H9 (cell line): ENCODE data around the gene ACACA. TPM values are rescaled to one million over a fixed set of nuclear protein-coding genes. Genes with fewer than 3 reads are reported as not detected.

Source experiments
- DNase-seq: peaks from one replicate; pipeline ENCODE4 v3.0.0-alpha.2; 2017
- H2AFZ ChIP-seq: one replicate; pipeline ENCODE4 v1.6.1; 2013; ENCODE audit warnings: mild to moderate bottlenecking, low read length, control low read depth, moderate library complexity
- H2AK5ac ChIP-seq: 2 replicates; pipeline ENCODE4 v1.6.1; 2013; ENCODE audit warnings: low read length, control low read depth, mixed read lengths; ENCODE audit not compliant: insufficient read length
- H2BK120ac ChIP-seq: one replicate; pipeline ENCODE4 v1.6.1; 2013; ENCODE audit warnings: low read depth, mild to moderate bottlenecking, low read length, control low read depth, inconsistent platforms; ENCODE audit not compliant: poor library complexity, severe bottlenecking
- H2BK12ac ChIP-seq: 2 replicates; pipeline ENCODE4 v1.6.1; 2013; ENCODE audit warnings: low read length, control low read depth, mixed read lengths, low read depth; ENCODE audit not compliant: insufficient read length
- H2BK15ac ChIP-seq: 2 replicates; pipeline ENCODE4 v1.6.1; 2013; ENCODE audit warnings: low read depth, low read length, control low read depth
- H2BK20ac ChIP-seq: one replicate; pipeline ENCODE4 v1.6.1; 2013; ENCODE audit warnings: low read depth, mild to moderate bottlenecking, low read length, control low read depth, inconsistent platforms; ENCODE audit not compliant: poor library complexity, severe bottlenecking
- H2BK5ac ChIP-seq: 2 replicates; pipeline ENCODE4 v1.6.1; 2013; ENCODE audit warnings: low read length, control low read depth, mixed read lengths; ENCODE audit not compliant: insufficient read length
- H3K14ac ChIP-seq: 2 replicates; pipeline ENCODE4 v1.6.1; 2013; ENCODE audit warnings: low read length, control low read depth; ENCODE audit not compliant: insufficient read depth
- H3K18ac ChIP-seq: 2 replicates; pipeline ENCODE4 v1.6.1; 2013; ENCODE audit warnings: low read depth, mild to moderate bottlenecking, mixed read lengths, low read length, control low read depth; ENCODE audit not compliant: insufficient read length
- H3K23ac ChIP-seq: 2 replicates; pipeline ENCODE4 v1.6.1; 2013; ENCODE audit warnings: low read length, control low read depth, mixed read lengths, low read depth; ENCODE audit not compliant: insufficient read length
- H3K23me2 ChIP-seq: 2 replicates; pipeline ENCODE4 v1.6.1; 2013; ENCODE audit warnings: low read depth, mild to moderate bottlenecking, mixed read lengths, low read length, control low read depth; ENCODE audit not compliant: insufficient read length, poor library complexity, severe bottlenecking
- H3K27ac ChIP-seq: 2 replicates; pipeline ENCODE4 v1.5.1; 2013; ENCODE audit warnings: low read length, control low read depth, mixed read lengths, low read depth; ENCODE audit not compliant: insufficient read length
- H3K27me3 ChIP-seq: 2 replicates; pipeline ENCODE4 v1.6.1; 2013; ENCODE audit warnings: low read length, control low read depth, inconsistent platforms; ENCODE audit not compliant: insufficient read depth
- H3K4ac ChIP-seq: 2 replicates; pipeline ENCODE4 v1.6.1; 2013; ENCODE audit warnings: low read depth, mild to moderate bottlenecking, control low read depth, inconsistent platforms, low read length, moderate library complexity
- H3K4me1 ChIP-seq: 2 replicates; pipeline ENCODE4 v1.6.1; 2013; ENCODE audit warnings: low read length, control low read depth, inconsistent platforms; ENCODE audit not compliant: insufficient read depth
- H3K4me2 ChIP-seq: 2 replicates; pipeline ENCODE4 v1.6.1; 2013; ENCODE audit warnings: low read length, control low read depth, mixed read lengths; ENCODE audit not compliant: insufficient read length, insufficient read depth
- H3K56ac ChIP-seq: 2 replicates; pipeline ENCODE4 v1.6.1; 2013; ENCODE audit warnings: low read depth, mild to moderate bottlenecking, mixed read lengths, low read length, control low read depth; ENCODE audit not compliant: insufficient read length
- H3K79me1 ChIP-seq: 2 replicates; pipeline ENCODE4 v1.6.1; 2013; ENCODE audit warnings: low read depth, mild to moderate bottlenecking, moderate library complexity, low read length, control low read depth, inconsistent platforms; ENCODE audit not compliant: insufficient read depth, poor library complexity, severe bottlenecking
- H3K79me2 ChIP-seq: 2 replicates; pipeline ENCODE4 v1.6.1; 2013; ENCODE audit warnings: low read length, control low read depth, inconsistent platforms; ENCODE audit not compliant: insufficient read depth
- H3K9ac ChIP-seq: 2 replicates; pipeline ENCODE4 v1.6.1; 2013; ENCODE audit warnings: low read length, control low read depth, mixed read lengths; ENCODE audit not compliant: insufficient read length; ENCODE audit errors: extremely low read depth
- H3K9me3 ChIP-seq: one replicate; pipeline ENCODE4 v1.6.1; 2013; ENCODE audit warnings: low read depth, low read length, inconsistent platforms; ENCODE audit not compliant: control insufficient read depth
- H3T11ph ChIP-seq: one replicate; pipeline ENCODE4 v1.6.1; 2013; ENCODE audit warnings: mild to moderate bottlenecking, low read length, control low read depth, inconsistent platforms
- H4K20me1 ChIP-seq: one replicate; pipeline ENCODE4 v1.6.1; 2013; ENCODE audit not compliant: control insufficient read depth, insufficient read length, insufficient read depth
- H4K5ac ChIP-seq: 2 replicates; pipeline ENCODE4 v1.6.1; 2013; ENCODE audit warnings: low read depth, mild to moderate bottlenecking, mixed read lengths, low read length, control low read depth; ENCODE audit not compliant: insufficient read length
- H4K8ac ChIP-seq: replicated peaks from 2 replicates; pipeline ENCODE4 v1.6.1; 2013; ENCODE audit warnings: low read length, control low read depth, mixed read lengths, low read depth; ENCODE audit not compliant: insufficient read length
- H4K91ac ChIP-seq: 2 replicates; pipeline ENCODE4 v1.6.1; 2013; ENCODE audit warnings: low read depth, mild to moderate bottlenecking, moderate library complexity, mixed read lengths, low read length, control low read depth; ENCODE audit not compliant: insufficient read length
- H3K27ac Mint-ChIP-seq, 3 experiments: 2 replicates in 2 of 3; 3 replicates in 1 of 3; pipeline ENCODE4 v1.8.0; 2020 to 2021; ENCODE audit warnings: mixed read lengths in 3 of 3, mild to moderate bottlenecking in 1 of 3, moderate library complexity in 1 of 3
- H3K27me3 Mint-ChIP-seq: 2 replicates; pipeline ENCODE4 v1.8.0; 2021; ENCODE audit warnings: low read depth, mild to moderate bottlenecking, moderate library complexity, mixed read lengths
- H3K36me3 Mint-ChIP-seq, 3 experiments: 2 replicates in 2 of 3; 3 replicates in 1 of 3; pipeline ENCODE4 v1.8.0; 2020 to 2021; ENCODE audit warnings: low read depth in 3 of 3, mixed read lengths in 3 of 3; ENCODE audit not compliant: insufficient read depth in 1 of 3
- H3K4me1 Mint-ChIP-seq, 2 experiments: 2 replicates each; pipeline ENCODE4 v1.8.0; 2020; ENCODE audit warnings: mixed read lengths in 2 of 2
- H3K4me3 Mint-ChIP-seq, 2 experiments: 2 replicates in 1 of 2; 3 replicates in 1 of 2; pipeline ENCODE4 v1.8.0; 2020 to 2021; ENCODE audit warnings: mild to moderate bottlenecking in 2 of 2, mixed read lengths in 2 of 2, moderate library complexity in 1 of 2
- H3K9me3 Mint-ChIP-seq, 2 experiments: 2 replicates in 1 of 2; 3 replicates in 1 of 2; pipeline ENCODE4 v1.8.0; 2020; ENCODE audit warnings: mild to moderate bottlenecking in 2 of 2, mixed read lengths in 2 of 2, moderate library complexity in 1 of 2
- WGBS: extraction: QIAGEN DNeasy Blood & Tissue Kit; methylation state at CpG from one replicate; pipeline ENCODE4 v1.1.7; 2013; ENCODE audit warnings: missing lambda C conversion rate, low lambda C conversion rate, mixed read lengths; ENCODE audit not compliant: insufficient read length; ENCODE audit errors: extremely low coverage; 5-methylcytosine and 5-hydroxymethylcytosine counted together
- total RNA-seq: library from RNA; stranded (reverse); gene quantifications from 2 replicates; pipeline ENCODE4 v1.2.1, GENCODE V29; 2021
- TF ChIP-seq, protein P1 (sequence below): fragments of 200-600 bp; sonication (generic); conservative IDR thresholded peaks from 3 replicates; pipeline ENCODE4 v1.8.0; 2021; ENCODE audit warnings: antibody characterized with exemption, mild to moderate bottlenecking

The ACACA gene
- total RNA-seq, 1 experiment from 2014 or later, result 135 TPM

- H3K79me1 ChIP-seq, result no peaks in the 10 kb centered on the region
- H3K9ac ChIP-seq, result no peak overlapping the region
- H3K4me3 Mint-ChIP-seq, result no peak overlapping the region
- no peak overlapping the region for H3K14ac ChIP-seq
- no peak overlapping the region for H2BK15ac ChIP-seq
- H3K4me2 ChIP-seq, result no peak overlapping the region
- peaks cover 2% of the 10 kb centered on the region; the same call in 1 of the 2 replicates for H3K27me3 Mint-ChIP-seq
- H3T11ph ChIP-seq, result no peak overlapping the region
- H3K27ac Mint-ChIP-seq, result no peak overlapping the region
- no peak overlapping the region for H4K8ac ChIP-seq
- H2AK5ac ChIP-seq, result no peak overlapping the region
- DNase-seq, result no peak
- peaks cover 8 to 38% (median 23%) of the 10 kb centered on the region in 3 experiments; a peak in 5 of 7 replicates for H3K36me3 Mint-ChIP-seq
- no peak overlapping the region for H2BK5ac ChIP-seq
- no peaks in the 10 kb centered on the region for H3K9me3 ChIP-seq
- H2BK20ac ChIP-seq, result no peak overlapping the region
- no peak overlapping the region for H3K4ac ChIP-seq
- H3K27me3 ChIP-seq, result no peaks in the 10 kb centered on the region
- no peak overlapping the region for H3K56ac ChIP-seq
- no peak overlapping the region for H2AFZ ChIP-seq
- no peak overlapping the region for H3K27ac ChIP-seq
- H3K23me2 ChIP-seq, result no peaks in the 10 kb centered on the region
- H3K79me2 ChIP-seq, result no peaks in the 10 kb centered on the region
- no peak overlapping the region for H2BK120ac ChIP-seq
- no peak overlapping the region for H4K5ac ChIP-seq
- H3K9me3 Mint-ChIP-seq, result peaks cover 14 to 21% of the 10 kb centered on the region in 2 experiments
- no peak overlapping the region for H4K91ac ChIP-seq
- no peak overlapping the region for H2BK12ac ChIP-seq
- WGBS, result no CpG with 5 or more reads among the region's 1 CpG
- H4K20me1 ChIP-seq, result no peaks in the 10 kb centered on the region
- H3K23ac ChIP-seq, result no peak overlapping the region
- H3K18ac ChIP-seq, result no peak overlapping the region
- TF ChIP-seq, protein P1, sequence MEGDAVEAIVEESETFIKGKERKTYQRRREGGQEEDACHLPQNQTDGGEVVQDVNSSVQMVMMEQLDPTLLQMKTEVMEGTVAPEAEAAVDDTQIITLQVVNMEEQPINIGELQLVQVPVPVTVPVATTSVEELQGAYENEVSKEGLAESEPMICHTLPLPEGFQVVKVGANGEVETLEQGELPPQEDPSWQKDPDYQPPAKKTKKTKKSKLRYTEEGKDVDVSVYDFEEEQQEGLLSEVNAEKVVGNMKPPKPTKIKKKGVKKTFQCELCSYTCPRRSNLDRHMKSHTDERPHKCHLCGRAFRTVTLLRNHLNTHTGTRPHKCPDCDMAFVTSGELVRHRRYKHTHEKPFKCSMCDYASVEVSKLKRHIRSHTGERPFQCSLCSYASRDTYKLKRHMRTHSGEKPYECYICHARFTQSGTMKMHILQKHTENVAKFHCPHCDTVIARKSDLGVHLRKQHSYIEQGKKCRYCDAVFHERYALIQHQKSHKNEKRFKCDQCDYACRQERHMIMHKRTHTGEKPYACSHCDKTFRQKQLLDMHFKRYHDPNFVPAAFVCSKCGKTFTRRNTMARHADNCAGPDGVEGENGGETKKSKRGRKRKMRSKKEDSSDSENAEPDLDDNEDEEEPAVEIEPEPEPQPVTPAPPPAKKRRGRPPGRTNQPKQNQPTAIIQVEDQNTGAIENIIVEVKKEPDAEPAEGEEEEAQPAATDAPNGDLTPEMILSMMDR, result no peak
- H3K4me1 ChIP-seq, result peaks cover 12% of the 10 kb centered on the region
- peaks cover 32 to 33% of the 10 kb centered on the region in 2 experiments for H3K4me1 Mint-ChIP-seq
These were observed 326.9 kb downstream of the ACACA start for GRCh38 chr17:37079735-37080134.
